ENCODE data around the gene CYP2U1. TPM values are rescaled to one million over a fixed set of nuclear protein-coding genes. Genes with fewer than 3 reads are reported as not detected.
"Not testable (repeated sequence)": the region's sequence is repeated elsewhere in the genome, so short reads cannot be mapped to it uniquely, and the experiment has no call there.

CYP2U1 gene
- total RNA-seq, 1 donor, result 17.3 TPM

- DNase-seq (ENCODE audit: low read depth), result no peak
- no peak for TF ChIP-seq CTCF (IDR thresholded peaks at IDR 0.05; ENCODE audit: insufficient read depth, low read length)
- no peak overlapping the region for H3K4me3 ChIP-seq (ENCODE audit: low read depth, low read length)
Observed at GRCh38 chr4:107901213-107901934, 30.0 kb upstream of the CYP2U1 start.

GRCh38 chr4:107902715-107903114 is 28.6 kb upstream of the CYP2U1 start:
- no peak overlapping the region for H3K4me3 ChIP-seq (ENCODE audit: low read depth, low read length)
- no peak for TF ChIP-seq CTCF (IDR thresholded peaks at IDR 0.05; ENCODE audit: insufficient read depth, low read length)
- no peak for DNase-seq (ENCODE audit: low read depth)

GRCh38 chr4:107905082-107905481 is 26.3 kb upstream of the CYP2U1 start:
- not testable (repeated sequence) for DNase-seq (ENCODE audit: low read depth); H3K4me3 ChIP-seq (ENCODE audit: low read depth, low read length)

GRCh38 chr4:107906458-107907100 is 24.8 kb upstream of the CYP2U1 start:
- no peak for DNase-seq (ENCODE audit: low read depth)
- TF ChIP-seq CTCF (IDR thresholded peaks at IDR 0.05; ENCODE audit: insufficient read depth, low read length), result no peak
- H3K4me3 ChIP-seq (ENCODE audit: low read depth, low read length), result no peak overlapping the region

- no peak for TF ChIP-seq CTCF (IDR thresholded peaks at IDR 0.05; ENCODE audit: insufficient read depth, low read length)
- DNase-seq (ENCODE audit: low read depth), result no peak
- no peak overlapping the region for H3K4me3 ChIP-seq (ENCODE audit: low read depth, low read length)
Observed at GRCh38 chr4:107908377-107908776, 23.0 kb upstream of the CYP2U1 start.

- DNase-seq (ENCODE audit: low read depth), result peak; percentile 89
- TF ChIP-seq CTCF (IDR thresholded peaks at IDR 0.05; ENCODE audit: insufficient read depth, low read length), result peak; percentile 53
- no peak overlapping the region for H3K4me3 ChIP-seq (ENCODE audit: low read depth, low read length)
Observed at GRCh38 chr4:107913283-107913899, 18.0 kb upstream of the CYP2U1 start.

GRCh38 chr4:107915220-107915619 is 16.1 kb upstream of the CYP2U1 start:
- TF ChIP-seq CTCF (IDR thresholded peaks at IDR 0.05; ENCODE audit: insufficient read depth, low read length), result no peak
- DNase-seq (ENCODE audit: low read depth), result no peak
- no peak overlapping the region for H3K4me3 ChIP-seq (ENCODE audit: low read depth, low read length)

Measured in fibroblast of the aortic adventitia (primary cell).